DMS79 treated with DMSO at 0.1 percent for 48 hours (cell line): ENCODE data around the gene ZNF774.
"Not testable (repeated sequence)": the region's sequence is repeated elsewhere in the genome, so short reads cannot be mapped to it uniquely, and the experiment has no call there.

Source experiments
- DNase-seq: peaks from one replicate; lab custom pipeline; 2025; lab: John Stamatoyannopoulos, UW

The ZNF774 gene

GRCh38 chr15:90352107-90352893 lies at the start of gene ZNF774:
TSS of gene ZNF774 (plus strand) at chr15:90352284. CDS start at chr15:90354661, 2,377 bp downstream.
- peak; percentile 71 for DNase-seq

GRCh38 chr15:90305355-90305754 lies 46.7 kb upstream of the ZNF774 start:
- not testable (repeated sequence) for DNase-seq

- no peak for DNase-seq
Measured at GRCh38 chr15:90305932-90306331, 46.2 kb upstream of the ZNF774 start.

- DNase-seq, result no peak
Measured at GRCh38 chr15:90306560-90306959, 45.5 kb upstream of the ZNF774 start.

- no peak for DNase-seq
Measured at GRCh38 chr15:90307661-90308060, 44.4 kb upstream of the ZNF774 start.

- DNase-seq, result no peak
Measured at GRCh38 chr15:90309020-90309419, 43.1 kb upstream of the ZNF774 start.

- DNase-seq, result no peak
Measured at GRCh38 chr15:90315278-90315982, 36.7 kb upstream of the ZNF774 start.

- DNase-seq, result no peak
Measured at GRCh38 chr15:90316139-90316538, 35.9 kb upstream of the ZNF774 start.

GRCh38 chr15:90318591-90318990 lies 33.5 kb upstream of the ZNF774 start:
- DNase-seq, result no peak

GRCh38 chr15:90320062-90320884 lies 31.8 kb upstream of the ZNF774 start:
- DNase-seq, result peak; percentile 32

- DNase-seq, result no peak
Measured at GRCh38 chr15:90320885-90321278, 31.2 kb upstream of the ZNF774 start.

GRCh38 chr15:90322538-90322937 lies 29.5 kb upstream of the ZNF774 start:
- DNase-seq, result no peak

- no peak for DNase-seq
Measured at GRCh38 chr15:90325726-90326125, 26.4 kb upstream of the ZNF774 start.

- no peak for DNase-seq
Measured at GRCh38 chr15:90326441-90326840, 25.6 kb upstream of the ZNF774 start.

- no peak for DNase-seq
Measured at GRCh38 chr15:90327311-90327710, 24.8 kb upstream of the ZNF774 start.

- DNase-seq, result no peak
Measured at GRCh38 chr15:90334304-90334731, 17.8 kb upstream of the ZNF774 start.

GRCh38 chr15:90336705-90337141 lies 15.4 kb upstream of the ZNF774 start:
- DNase-seq, result no peak

GRCh38 chr15:90337256-90337655 lies 14.8 kb upstream of the ZNF774 start:
- DNase-seq, result no peak

GRCh38 chr15:90338532-90338931 lies 13.6 kb upstream of the ZNF774 start:
- no peak for DNase-seq

- no peak for DNase-seq
Measured at GRCh38 chr15:90340345-90340744, 11.7 kb upstream of the ZNF774 start.

GRCh38 chr15:90343302-90343790 lies 8.7 kb upstream of the ZNF774 start:
- no peak for DNase-seq

GRCh38 chr15:90344662-90345061 lies 7.4 kb upstream of the ZNF774 start:
- no peak for DNase-seq
